GM21619 (cell line): Measurements from ENCODE around the gene ICE2.
A peak's percentile ranks its signal among the peaks of the same experiment; 100 is the strongest.
"Not testable (repeated sequence)": the region's sequence is repeated elsewhere in the genome, so short reads cannot be mapped to it uniquely, and the experiment has no call there.

ENCODE experiments used
- ATAC-seq: cut with Tn5 transposase; IDR thresholded peaks from one replicate; pipeline ENCODE4 v1.9.1; 2021; ENCODE audit not compliant: unreplicated experiment

ICE2 gene

DNA sequence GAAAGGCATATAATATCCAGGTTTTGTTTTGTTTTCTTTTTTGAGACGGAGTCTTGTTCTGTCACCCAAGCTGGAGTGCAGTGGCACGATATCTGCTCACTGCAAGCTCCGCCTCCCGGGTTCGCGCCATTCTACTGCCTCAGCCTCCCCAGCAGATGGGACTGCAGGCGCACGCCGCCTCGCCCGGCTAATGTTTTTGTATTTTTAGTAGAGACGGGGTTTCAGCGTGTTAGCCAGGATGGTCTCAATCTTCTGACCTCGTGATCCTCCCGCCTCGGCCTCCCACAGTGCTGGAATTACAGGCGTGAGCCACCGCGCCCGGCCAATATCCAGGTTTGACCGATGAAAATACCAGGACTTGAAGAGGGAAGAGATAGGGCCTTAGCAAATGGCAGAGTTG, 66.1 kb downstream of the ICE2 start:
- ATAC-seq, result not testable (repeated sequence)

DNA sequence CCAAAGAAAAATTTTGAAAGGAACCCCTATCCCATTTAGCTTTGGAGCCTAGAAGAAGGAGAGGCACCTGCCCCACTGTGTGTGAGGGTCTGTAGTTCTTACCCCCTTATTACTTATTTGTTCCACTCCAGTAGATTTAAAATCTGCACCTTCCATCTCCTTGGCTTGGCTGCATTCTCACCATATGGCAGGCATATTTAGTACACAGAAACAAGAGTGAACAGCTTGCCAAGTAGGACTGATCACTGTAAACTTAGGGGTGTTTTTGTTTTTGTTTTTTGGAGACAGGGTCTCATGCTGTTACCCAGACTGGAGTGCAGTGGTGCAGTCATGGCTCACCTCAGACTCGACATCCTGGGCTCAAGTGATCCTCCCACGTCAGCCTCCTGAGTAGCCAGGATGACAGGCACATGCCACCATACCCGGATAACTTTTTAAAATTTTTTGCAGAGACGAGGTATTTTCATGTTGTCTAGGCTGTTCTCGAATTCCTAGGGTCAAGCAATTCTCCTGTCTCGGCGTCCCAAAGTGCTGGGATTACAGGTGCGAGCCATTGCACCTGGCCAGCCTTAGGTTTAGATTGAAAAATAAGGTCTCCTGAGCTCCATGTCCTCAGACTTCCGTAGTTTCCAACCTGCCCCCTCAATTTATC, 67.0 kb downstream of the ICE2 start:
- ATAC-seq, result no peak

GRCh38 chr15:60410350-60410749, 68.6 kb downstream of the ICE2 start:
- ATAC-seq, result not testable (repeated sequence)

DNA sequence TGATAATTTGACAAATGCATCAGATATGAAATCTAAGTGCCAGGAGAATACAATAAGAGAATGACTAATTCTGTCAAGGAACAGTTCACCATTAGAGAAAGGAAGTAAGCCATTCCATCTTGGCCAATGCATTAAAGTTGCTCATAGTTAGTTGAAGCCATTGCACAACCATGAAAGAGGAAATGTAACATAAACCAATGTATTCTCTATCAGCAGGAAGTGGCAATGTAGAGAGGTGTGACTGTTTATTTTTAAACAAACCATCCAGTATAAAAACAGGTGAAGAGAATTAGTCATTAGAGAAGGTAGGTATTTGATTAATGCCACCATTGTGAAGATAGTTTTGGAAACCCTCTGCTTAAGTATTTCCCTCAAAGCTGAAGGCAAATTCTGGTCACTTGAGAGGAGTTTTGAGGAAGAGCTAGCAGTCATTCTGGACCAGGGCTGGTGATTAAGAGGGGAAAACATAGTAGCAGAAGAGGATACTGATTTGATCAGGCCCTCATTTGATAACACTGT, 70.4 kb downstream of the ICE2 start:
- peak; percentile 62 for ATAC-seq

- ATAC-seq, result no peak
Measured at GRCh38 chr15:60407415-60407805, 71.5 kb downstream of the ICE2 start.

DNA sequence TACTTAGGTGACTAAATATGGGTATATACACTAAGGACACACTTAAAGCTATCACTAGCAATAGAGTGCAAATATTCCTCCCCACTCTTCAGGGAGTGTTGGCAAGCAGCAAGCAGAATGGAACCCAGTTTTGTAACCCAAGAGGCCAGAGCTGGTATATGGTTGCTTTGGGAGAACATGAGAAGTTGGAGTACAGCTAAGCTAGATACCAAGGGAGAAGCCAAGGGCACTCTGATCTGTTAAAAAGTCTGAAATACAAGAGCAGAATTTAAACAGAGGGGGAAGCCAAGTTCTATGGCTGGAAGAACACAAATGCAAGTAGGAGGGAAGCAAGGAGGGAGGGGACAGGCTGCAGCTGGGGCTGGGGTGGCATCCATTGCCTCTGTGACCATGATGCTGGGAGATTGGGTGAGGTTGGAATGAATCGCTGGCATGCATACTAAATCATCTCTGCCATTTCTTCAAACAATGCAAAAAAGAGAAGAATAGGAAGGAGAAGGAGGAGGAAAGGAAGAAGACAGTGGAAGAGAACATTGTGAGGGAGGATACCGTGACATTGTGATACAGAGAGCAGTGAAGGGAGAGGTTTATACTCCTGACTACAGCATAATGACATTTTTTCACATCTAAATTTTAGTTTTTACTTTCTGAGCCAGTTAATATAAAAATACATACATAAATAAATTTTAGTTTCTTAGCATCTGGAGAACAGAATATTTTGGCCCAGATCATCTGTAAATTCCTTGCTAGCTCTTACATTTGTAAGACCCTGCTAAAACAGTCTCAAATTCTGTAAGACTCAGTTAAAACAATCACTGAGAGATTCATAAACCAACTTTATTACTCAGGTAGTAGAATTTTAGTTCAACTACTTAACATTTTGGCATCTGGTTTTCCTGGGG, 72.2 kb downstream of the ICE2 start:
- ATAC-seq, result no peak

DNA sequence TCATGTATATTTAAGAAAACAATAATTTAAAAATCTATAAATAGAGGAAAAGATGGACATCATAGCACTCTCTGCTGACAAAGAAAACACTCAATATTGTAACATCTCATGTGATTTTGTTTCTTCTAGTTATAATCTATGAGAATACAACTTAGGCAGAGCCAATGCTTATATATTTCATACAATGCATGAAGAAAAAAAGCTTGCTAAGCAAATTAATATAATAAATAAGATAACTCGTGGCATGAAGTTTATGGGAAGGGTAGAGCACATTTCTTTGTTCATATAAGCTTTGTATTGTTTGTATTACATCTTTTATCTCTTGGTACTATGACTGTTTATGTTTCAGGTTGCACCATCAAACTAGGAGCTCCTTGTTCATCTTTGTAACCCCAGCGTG, 73.5 kb downstream of the ICE2 start:
- no peak for ATAC-seq

GRCh38 chr15:60404351-60404750, 74.6 kb downstream of the ICE2 start:
- ATAC-seq, result not testable (repeated sequence)

DNA sequence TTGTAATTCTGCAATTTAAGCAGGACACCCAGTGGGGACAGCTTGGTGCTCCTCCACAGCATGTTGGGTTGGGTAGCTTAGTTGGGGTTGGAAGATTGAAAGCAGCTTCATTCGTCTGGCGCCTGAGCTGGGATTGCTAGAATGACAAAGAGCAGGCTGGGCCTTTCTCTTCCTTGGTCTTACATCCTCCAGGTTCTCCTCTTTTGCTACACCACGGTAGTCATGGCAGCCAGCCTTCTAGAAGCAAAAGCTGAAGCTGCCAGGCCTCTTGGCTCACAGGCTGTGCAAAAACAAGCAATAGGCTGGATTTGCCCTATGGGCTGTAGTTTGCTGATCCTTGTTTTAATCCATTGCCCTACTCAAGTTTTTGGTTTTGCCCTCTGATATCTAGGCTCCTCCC, 78.0 kb downstream of the ICE2 start:
- ATAC-seq, result no peak

- ATAC-seq, result no peak
Measured at GRCh38 chr15:60399931-60400330, 79.0 kb downstream of the ICE2 start.

- ATAC-seq, result no peak
Measured at GRCh38 chr15:60399246-60399915, 79.6 kb downstream of the ICE2 start.

DNA sequence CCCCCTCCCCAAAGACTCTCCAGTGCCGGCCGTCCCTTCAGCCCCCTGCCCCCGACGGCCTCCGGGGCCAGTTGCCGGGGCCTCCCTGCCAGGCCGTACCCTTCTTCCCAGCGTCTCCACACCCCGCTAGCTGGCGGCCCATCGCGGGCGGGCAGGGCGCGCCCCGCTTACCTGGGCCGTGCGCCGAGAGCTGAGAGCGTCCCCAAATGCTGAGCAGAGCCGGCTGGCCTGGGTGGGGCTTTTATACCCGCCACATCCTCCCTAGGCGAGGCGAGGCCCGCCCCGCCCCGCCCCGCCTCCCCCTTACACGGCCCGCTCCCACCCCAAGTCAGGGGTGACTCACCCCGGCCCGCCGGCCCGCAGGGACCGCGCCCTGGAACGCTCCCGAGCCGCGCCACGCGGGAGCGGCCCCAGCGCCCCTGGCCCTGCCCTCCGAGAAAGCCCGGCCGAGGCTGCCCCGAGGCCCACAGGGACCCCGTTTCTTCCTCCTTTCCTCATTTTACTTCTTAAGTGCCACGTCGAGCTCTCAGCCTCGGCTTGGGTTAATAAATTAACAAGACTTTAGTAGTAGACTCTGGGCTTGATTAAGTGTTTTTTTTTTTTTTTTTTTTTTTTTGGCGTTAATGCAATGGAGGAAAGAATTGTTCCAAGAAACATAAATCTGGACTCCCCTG, 81.0 kb downstream of the ICE2 start, which contains the start of gene ANXA2:
Gene ANXA2, minus strand, starts transcription at position 215 of the 674 bp plus-strand sequence. CDS start 11,911 bp downstream, outside the sequence.
- peak; percentile 56 for ATAC-seq

DNA sequence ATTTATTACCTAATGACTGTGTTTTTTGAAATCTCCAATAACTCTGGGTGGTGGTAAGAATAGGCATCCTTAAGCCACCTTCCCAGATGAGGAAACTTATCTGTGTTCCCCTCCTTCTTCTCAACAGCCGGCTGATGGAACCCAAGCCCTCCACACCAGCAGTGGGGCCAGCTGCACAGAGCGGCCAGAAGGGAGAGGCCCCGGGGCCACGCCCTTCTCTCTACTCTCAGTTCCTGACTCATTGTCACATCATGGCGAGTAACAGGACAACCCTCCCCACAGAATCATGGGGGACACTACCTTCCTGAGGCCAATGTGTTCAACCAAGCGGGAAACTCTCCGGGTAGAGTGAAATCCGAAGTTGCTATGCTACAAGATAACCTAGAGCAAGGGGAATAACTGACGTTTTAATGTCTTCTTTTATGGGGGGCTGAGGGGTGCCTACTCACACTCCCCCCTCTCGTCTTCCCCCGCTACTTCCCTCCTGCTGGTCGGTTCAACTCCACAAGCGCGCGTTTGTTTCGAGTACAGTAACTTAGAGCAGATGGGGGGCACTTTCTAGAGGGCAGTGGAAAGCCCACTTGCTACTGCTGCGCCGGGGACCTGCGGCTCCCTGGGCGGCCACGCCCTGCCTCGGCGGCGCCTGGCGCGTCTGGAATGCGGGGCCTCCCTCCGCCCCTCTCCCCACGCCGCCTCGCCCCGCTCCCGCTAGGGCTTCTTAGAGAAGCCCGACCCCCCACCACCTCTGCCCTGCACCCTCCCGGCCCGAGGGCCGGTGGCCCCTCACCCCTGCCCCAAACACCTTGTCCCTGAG, 81.8 kb downstream of the ICE2 start:
- ATAC-seq, result peak; percentile 76

GRCh38 chr15:60396560-60396957, 82.4 kb downstream of the ICE2 start:
- ATAC-seq, result no peak

- ATAC-seq, result no peak
Measured at GRCh38 chr15:60396100-60396499, 82.8 kb downstream of the ICE2 start.

- no peak for ATAC-seq
Measured at GRCh38 chr15:60395276-60396011, 83.5 kb downstream of the ICE2 start.

DNA sequence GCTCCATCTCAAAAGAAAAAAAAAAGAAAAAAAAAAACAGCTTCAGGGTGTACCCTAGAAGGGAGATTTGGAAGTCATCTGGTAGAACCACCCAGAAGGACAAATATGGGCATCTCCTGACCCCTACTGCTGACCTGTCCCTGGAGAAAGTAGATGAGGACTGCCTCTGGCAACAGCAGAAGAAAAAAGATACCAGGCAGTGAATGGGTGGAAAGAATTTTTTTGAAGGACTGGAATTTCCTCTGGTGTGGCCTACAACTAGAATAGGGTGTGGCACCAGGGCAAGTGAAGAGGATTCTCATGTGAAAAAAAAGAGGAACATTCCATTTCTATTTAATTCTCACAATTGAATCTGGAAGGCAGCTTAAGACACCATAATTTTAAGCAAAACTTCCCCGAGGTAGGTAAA, 84.2 kb downstream of the ICE2 start:
- no peak for ATAC-seq

- no peak for ATAC-seq
Measured at GRCh38 chr15:60392986-60393790, 85.8 kb downstream of the ICE2 start.

DNA sequence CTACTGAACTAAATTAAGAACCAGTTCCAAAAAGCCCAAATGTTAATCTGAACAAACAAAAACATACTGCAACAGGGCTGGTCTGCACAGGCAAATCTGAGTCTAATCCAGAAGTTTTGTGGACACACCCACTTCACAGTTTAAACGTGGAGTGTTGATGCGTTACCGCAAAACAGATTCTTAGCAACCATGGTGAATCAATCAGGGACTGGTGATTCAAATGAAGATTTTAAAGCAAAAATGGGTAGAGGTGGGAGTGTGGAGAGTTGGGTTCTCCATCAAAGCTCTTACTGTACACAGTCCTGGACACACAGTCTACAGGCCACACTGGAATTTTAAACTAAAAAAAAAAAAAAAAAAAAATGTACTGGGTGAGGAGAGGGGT, 86.3 kb downstream of the ICE2 start:
- ATAC-seq, result no peak
